Mesendoderm (in vitro differentiated cells): ENCODE data around the gene RHAG.
"Not testable (repeated sequence)": the region's sequence is repeated elsewhere in the genome, so short reads cannot be mapped to it uniquely, and the experiment has no call there.

Experiments used
- DNase-seq: peaks from one replicate; pipeline ENCODE4 v3.0.0; 2013
- H2AK5ac ChIP-seq: 2 replicates; pipeline ENCODE4 v1.6.1; 2013; ENCODE audit warnings: low read length, inconsistent platforms
- H2BK120ac ChIP-seq: 2 replicates; pipeline ENCODE4 v1.6.1; 2013; ENCODE audit warnings: low read depth, mild to moderate bottlenecking, low read length, moderate library complexity, mixed read lengths
- H2BK15ac ChIP-seq: replicated peaks from 2 replicates; pipeline ENCODE4 v1.6.1; 2013; ENCODE audit warnings: low read depth, mild to moderate bottlenecking, moderate library complexity
- H2BK5ac ChIP-seq: 2 replicates; pipeline ENCODE4 v1.6.1; 2013; ENCODE audit warnings: low read length, inconsistent platforms
- H3K18ac ChIP-seq: 2 replicates; pipeline ENCODE4 v1.6.1; 2013; ENCODE audit warnings: mild to moderate bottlenecking, low read length, mixed read lengths
- H3K23ac ChIP-seq: one replicate; pipeline ENCODE4 v1.6.1; 2013; ENCODE audit warnings: low read length
- H3K27ac ChIP-seq: 2 replicates; pipeline ENCODE4 v1.5.1; 2013; ENCODE audit warnings: low read depth, mild to moderate bottlenecking, inconsistent platforms, low read length, moderate library complexity
- H3K27me3 ChIP-seq: 2 replicates; pipeline ENCODE4 v1.6.1; 2013; ENCODE audit warnings: low read length, control low read depth, mild to moderate bottlenecking, inconsistent platforms; ENCODE audit not compliant: insufficient read depth, poor library complexity
- H3K36me3 ChIP-seq: 2 replicates; pipeline ENCODE4 v1.6.1; 2013; ENCODE audit warnings: low read length, inconsistent platforms; ENCODE audit not compliant: control insufficient read depth, insufficient read depth
- H3K4ac ChIP-seq: one replicate; pipeline ENCODE4 v1.6.1; 2013; ENCODE audit warnings: low read depth, mild to moderate bottlenecking, low read length, moderate library complexity
- H3K4me1 ChIP-seq: 2 replicates; pipeline ENCODE4 v1.6.1; 2013; ENCODE audit warnings: low read depth, low read length, inconsistent platforms; ENCODE audit not compliant: control insufficient read depth
- H3K4me2 ChIP-seq: 2 replicates; pipeline ENCODE4 v1.6.1; 2013; ENCODE audit warnings: low read length
- H3K4me3 ChIP-seq: 2 replicates; pipeline ENCODE4 v1.5.1; 2013; ENCODE audit warnings: mild to moderate bottlenecking, low read length
- H3K56ac ChIP-seq: one replicate; pipeline ENCODE4 v1.6.1; 2013; ENCODE audit warnings: low read length
- H3K79me1 ChIP-seq: 2 replicates; pipeline ENCODE4 v1.6.1; 2013; ENCODE audit warnings: low read length, inconsistent platforms
- H3K79me2 ChIP-seq: 2 replicates; pipeline ENCODE4 v1.6.1; 2013; ENCODE audit warnings: mild to moderate bottlenecking, low read length; ENCODE audit not compliant: control insufficient read depth, insufficient read depth
- H3K9ac ChIP-seq: 2 replicates; pipeline ENCODE4 v1.6.1; 2013; ENCODE audit warnings: low read length, inconsistent platforms
- H4K5ac ChIP-seq: one replicate; pipeline ENCODE4 v1.6.1; 2013; ENCODE audit warnings: low read length
- H4K8ac ChIP-seq: one replicate; pipeline ENCODE4 v1.6.1; 2013; ENCODE audit warnings: low read depth, mild to moderate bottlenecking, control low read depth, low read length, moderate library complexity
- WGBS: extraction: QIAGEN DNeasy Blood & Tissue Kit; methylation state at CpG from one replicate; pipeline ENCODE4 v1.1.7; 2013; ENCODE audit warnings: low lambda C conversion rate, missing lambda C conversion rate; ENCODE audit not compliant: insufficient coverage; ENCODE audit errors: extremely low coverage; 5-methylcytosine and 5-hydroxymethylcytosine counted together

Gene RHAG

GRCh38 chr6:49635480-49635879 is 1.2 kb downstream of the RHAG start:
- Histone ChIP-seq H3K4me1 (no peaks in the 10 kb centered on the region), H3K56ac (no peak overlapping the region), H3K4me3 (no peak overlapping the region), H3K27me3 (no peaks in the 10 kb centered on the region), H3K36me3 (no peaks in the 10 kb centered on the region), H3K27ac (no peak overlapping the region), H3K79me2 (no peaks in the 10 kb centered on the region), H3K18ac (no peak overlapping the region), H2AK5ac (no peak overlapping the region), H3K9ac (no peak overlapping the region), H3K79me1 (no peaks in the 10 kb centered on the region), H2BK120ac (no peak overlapping the region), H3K23ac (no peak overlapping the region), H4K8ac (no peak overlapping the region), H2BK15ac (no peak overlapping the region), H2BK5ac (no peak overlapping the region), H3K4ac (no peak overlapping the region), H4K5ac (no peak overlapping the region), H3K4me2 (no peak overlapping the region)
- DNase-seq = no peak

GRCh38 chr6:49634836-49635218 is 1.8 kb downstream of the RHAG start:
- Histone ChIP-seq H2BK15ac (no peak overlapping the region), H3K4me2 (no peak overlapping the region), H3K4me3 (no peak overlapping the region), H3K36me3 (no peaks in the 10 kb centered on the region), H3K56ac (no peak overlapping the region), H3K18ac (no peak overlapping the region), H2BK120ac (no peak overlapping the region), H3K9ac (no peak overlapping the region), H3K79me1 (no peaks in the 10 kb centered on the region), H3K79me2 (no peaks in the 10 kb centered on the region), H2BK5ac (no peak overlapping the region), H3K4ac (no peak overlapping the region), H3K27ac (no peak overlapping the region), H2AK5ac (no peak overlapping the region), H4K8ac (no peak overlapping the region), H3K23ac (no peak overlapping the region), H3K27me3 (no peaks in the 10 kb centered on the region), H3K4me1 (no peaks in the 10 kb centered on the region), H4K5ac (no peak overlapping the region)
- no peak for DNase-seq
- WGBS = no CpG with 5 or more reads among the region's 3 CpGs

- Histone ChIP-seq H3K23ac (no peak overlapping the region), H2BK5ac (no peak overlapping the region), H2BK120ac (no peak overlapping the region), H3K56ac (no peak overlapping the region), H3K4ac (no peak overlapping the region), H3K79me1 (no peaks in the 10 kb centered on the region), H3K36me3 (no peaks in the 10 kb centered on the region), H3K79me2 (no peaks in the 10 kb centered on the region), H3K27me3 (no peaks in the 10 kb centered on the region), H2BK15ac (no peak overlapping the region), H3K4me1 (no peaks in the 10 kb centered on the region), H3K9ac (no peak overlapping the region), H3K27ac (no peak overlapping the region), H2AK5ac (no peak overlapping the region), H4K5ac (no peak overlapping the region), H3K4me3 (no peak overlapping the region), H3K18ac (no peak overlapping the region), H3K4me2 (no peak overlapping the region), H4K8ac (no peak overlapping the region)
- DNase-seq = no peak
- WGBS = no CpG with 5 or more reads among the region's 6 CpGs
These were observed 2.4 kb downstream of the RHAG start for GRCh38 chr6:49634092-49634835.

- Histone ChIP-seq H3K23ac (no peak overlapping the region), H2BK15ac (no peak overlapping the region), H3K27me3 (no peaks in the 10 kb centered on the region), H2BK120ac (no peak overlapping the region), H3K4me1 (no peaks in the 10 kb centered on the region), H4K8ac (no peak overlapping the region), H2AK5ac (no peak overlapping the region), H3K4me3 (no peak overlapping the region), H3K79me1 (no peaks in the 10 kb centered on the region), H3K56ac (no peak overlapping the region), H3K4me2 (no peak overlapping the region), H3K27ac (no peak overlapping the region), H3K79me2 (no peaks in the 10 kb centered on the region), H2BK5ac (no peak overlapping the region), H4K5ac (no peak overlapping the region), H3K9ac (no peak overlapping the region), H3K4ac (no peak overlapping the region), H3K18ac (no peak overlapping the region), H3K36me3 (no peaks in the 10 kb centered on the region)
- no CpG with 5 or more reads among the region's 2 CpGs for WGBS
- no peak for DNase-seq
These were observed 3.1 kb downstream of the RHAG start for GRCh38 chr6:49633541-49633940.

- Histone ChIP-seq H3K4me2 (no peak overlapping the region), H2AK5ac (no peak overlapping the region), H2BK120ac (no peak overlapping the region), H3K79me1 (no peaks in the 10 kb centered on the region), H3K23ac (no peak overlapping the region), H3K27ac (no peak overlapping the region), H4K8ac (no peak overlapping the region), H3K18ac (no peak overlapping the region), H2BK5ac (no peak overlapping the region), H3K4me3 (no peak overlapping the region), H3K4me1 (no peaks in the 10 kb centered on the region), H3K27me3 (no peaks in the 10 kb centered on the region), H3K79me2 (no peaks in the 10 kb centered on the region), H3K36me3 (no peaks in the 10 kb centered on the region), H2BK15ac (no peak overlapping the region), H3K56ac (no peak overlapping the region), H4K5ac (no peak overlapping the region), H3K4ac (no peak overlapping the region), H3K9ac (no peak overlapping the region)
- WGBS = no CpG with 5 or more reads among the region's 3 CpGs
- no peak for DNase-seq
These were observed 3.9 kb downstream of the RHAG start for GRCh38 chr6:49632727-49633126.

GRCh38 chr6:49629485-49630088 is 7.1 kb downstream of the RHAG start:
- H3K18ac ChIP-seq, DNase-seq, H2BK120ac ChIP-seq, H3K4me3 ChIP-seq, H4K8ac ChIP-seq, H4K5ac ChIP-seq, H2BK5ac ChIP-seq, H3K36me3 ChIP-seq, H3K79me1 ChIP-seq, H3K27ac ChIP-seq, H3K4me1 ChIP-seq, H2AK5ac ChIP-seq, H3K4ac ChIP-seq, H3K56ac ChIP-seq, H3K79me2 ChIP-seq, H3K27me3 ChIP-seq, H3K9ac ChIP-seq, H2BK15ac ChIP-seq, H3K23ac ChIP-seq, H3K4me2 ChIP-seq: not testable (repeated sequence)
- WGBS = no CpG with 5 or more reads among the region's 36 CpGs
